NCI-H1105 treated with DMSO at 0.1 percent for 48 hours (cell line): ENCODE measurements around the gene PTPRT.

Source experiments
- DNase-seq: peaks from one replicate; lab custom pipeline; 2025; lab: John Stamatoyannopoulos, UW

The PTPRT gene

GRCh38 chr20:42191140-42191860, 998.4 kb downstream of the PTPRT start:
- DNase-seq = no peak

GRCh38 chr20:42190084-42190483, 999.6 kb downstream of the PTPRT start:
- no peak for DNase-seq

- no peak for DNase-seq
Observed at GRCh38 chr20:42186337-42186736, 1003.4 kb downstream of the PTPRT start.

GRCh38 chr20:42183147-42183546, 1006.6 kb downstream of the PTPRT start:
- DNase-seq = no peak

- no peak for DNase-seq
Observed at GRCh38 chr20:42181064-42181463, 1008.6 kb downstream of the PTPRT start.

- no peak for DNase-seq
Observed at GRCh38 chr20:42179768-42180167, 1009.9 kb downstream of the PTPRT start.

- peak; percentile 15 for DNase-seq
Observed at GRCh38 chr20:42173440-42173839, 1016.3 kb downstream of the PTPRT start.

- DNase-seq = no peak
Observed at GRCh38 chr20:42164121-42164890, 1025.4 kb downstream of the PTPRT start.

GRCh38 chr20:42161228-42161829, 1028.4 kb downstream of the PTPRT start:
- DNase-seq = no peak

- DNase-seq = no peak
Observed at GRCh38 chr20:42159808-42160207, 1029.9 kb downstream of the PTPRT start.

- no peak for DNase-seq
Observed at GRCh38 chr20:42158272-42158671, 1031.4 kb downstream of the PTPRT start.

- DNase-seq = no peak
Observed at GRCh38 chr20:42155586-42155985, 1034.1 kb downstream of the PTPRT start.

- no peak for DNase-seq
Observed at GRCh38 chr20:42152575-42152974, 1037.1 kb downstream of the PTPRT start.

GRCh38 chr20:42150230-42150629, 1039.5 kb downstream of the PTPRT start:
- DNase-seq = no peak

- no peak for DNase-seq
Observed at GRCh38 chr20:42138729-42139128, 1051.0 kb downstream of the PTPRT start.

- no peak for DNase-seq
Observed at GRCh38 chr20:42134265-42135098, 1055.2 kb downstream of the PTPRT start.

- no peak for DNase-seq
Observed at GRCh38 chr20:42130810-42131596, 1058.7 kb downstream of the PTPRT start.

- DNase-seq = no peak
Observed at GRCh38 chr20:42125426-42125825, 1064.3 kb downstream of the PTPRT start.

- no peak for DNase-seq
Observed at GRCh38 chr20:42123981-42124473, 1065.7 kb downstream of the PTPRT start.

GRCh38 chr20:42118409-42119125, 1071.1 kb downstream of the PTPRT start:
- DNase-seq = no peak
